ENCODE measurements around the gene RTN4IP1. TPM values are rescaled to one million over a fixed set of nuclear protein-coding genes. Genes with fewer than 3 reads are reported as not detected.
A peak's percentile ranks its signal among the peaks of the same experiment; 100 is the strongest.

The RTN4IP1 gene
- total RNA-seq (2014; rRNA removed; shearing (Covaris generic)), result 9.9 and 14.8 TPM in 2 replicates
- polyA plus RNA-seq (2014; cell fraction: nucleus; rRNA removed), result 3.9 and 9.0 TPM in 2 replicates

- DNase-seq (ENCODE audit: extremely low read depth, low read depth), result peak; percentile 87
Observed at GRCh38 chr6:106629103-106629858, at the start of gene RTN4IP1, which contains the start of gene QRSL1. TSS of gene RTN4IP1 (minus strand) at chr6:106629498. CDS start at chr6:106629021, 477 bp downstream. TSS of gene QRSL1 (plus strand) at chr6:106629578. CDS start at chr6:106629682, 104 bp downstream.

- no peak for DNase-seq (ENCODE audit: extremely low read depth, low read depth)
Observed at GRCh38 chr6:106677282-106677681, 48.0 kb upstream of the RTN4IP1 start.

GRCh38 chr6:106674541-106675229, 45.4 kb upstream of the RTN4IP1 start:
- DNase-seq (ENCODE audit: extremely low read depth, low read depth), result no peak

- DNase-seq (ENCODE audit: extremely low read depth, low read depth), result no peak
Observed at GRCh38 chr6:106671651-106672050, 42.4 kb upstream of the RTN4IP1 start.

GRCh38 chr6:106670236-106670635, 40.9 kb upstream of the RTN4IP1 start:
- DNase-seq (ENCODE audit: extremely low read depth, low read depth), result no peak

GRCh38 chr6:106667022-106667402, 37.7 kb upstream of the RTN4IP1 start:
- DNase-seq (ENCODE audit: extremely low read depth, low read depth), result no peak

GRCh38 chr6:106666282-106667021, 37.2 kb upstream of the RTN4IP1 start:
- no peak for DNase-seq (ENCODE audit: extremely low read depth, low read depth)

GRCh38 chr6:106662458-106662857, 33.2 kb upstream of the RTN4IP1 start:
- DNase-seq (ENCODE audit: extremely low read depth, low read depth), result no peak

GRCh38 chr6:106659859-106660258, 30.6 kb upstream of the RTN4IP1 start:
- no peak for DNase-seq (ENCODE audit: extremely low read depth, low read depth)

- DNase-seq (ENCODE audit: extremely low read depth, low read depth), result no peak
Observed at GRCh38 chr6:106658469-106658868, 29.2 kb upstream of the RTN4IP1 start.

GRCh38 chr6:106648651-106649308, 19.5 kb upstream of the RTN4IP1 start:
- DNase-seq (ENCODE audit: extremely low read depth, low read depth), result no peak

GRCh38 chr6:106643061-106643460, 13.8 kb upstream of the RTN4IP1 start:
- DNase-seq (ENCODE audit: extremely low read depth, low read depth), result no peak

GRCh38 chr6:106642476-106642875, 13.2 kb upstream of the RTN4IP1 start:
- DNase-seq (ENCODE audit: extremely low read depth, low read depth), result no peak

- DNase-seq (ENCODE audit: extremely low read depth, low read depth), result no peak
Observed at GRCh38 chr6:106639812-106640211, 10.5 kb upstream of the RTN4IP1 start.

GRCh38 chr6:106637717-106638341, 8.5 kb upstream of the RTN4IP1 start:
- DNase-seq (ENCODE audit: extremely low read depth, low read depth), result no peak

- no peak for DNase-seq (ENCODE audit: extremely low read depth, low read depth)
Observed at GRCh38 chr6:106637051-106637716, 7.9 kb upstream of the RTN4IP1 start.

- no peak for DNase-seq (ENCODE audit: extremely low read depth, low read depth)
Observed at GRCh38 chr6:106634565-106634964, 5.3 kb upstream of the RTN4IP1 start.

GRCh38 chr6:106631346-106631745, 2.0 kb upstream of the RTN4IP1 start:
- DNase-seq (ENCODE audit: extremely low read depth, low read depth), result no peak

GRCh38 chr6:106630366-106630765, 1.1 kb upstream of the RTN4IP1 start:
- no peak for DNase-seq (ENCODE audit: extremely low read depth, low read depth)

GRCh38 chr6:106629859-106630163, 513 bp upstream of the RTN4IP1 start:
- no peak for DNase-seq (ENCODE audit: extremely low read depth, low read depth)
